ENCODE results near the gene PLEKHF1. TPM values are rescaled to one million over a fixed set of nuclear protein-coding genes. Genes with fewer than 3 reads are reported as not detected.

PLEKHF1 gene
- total and polyA plus RNA-seq, 2 of the 8 experiments (the other 6 are each of a cell fraction or from before 2014, with no cell fraction given): 11.1 to 18.4 TPM

DNA sequence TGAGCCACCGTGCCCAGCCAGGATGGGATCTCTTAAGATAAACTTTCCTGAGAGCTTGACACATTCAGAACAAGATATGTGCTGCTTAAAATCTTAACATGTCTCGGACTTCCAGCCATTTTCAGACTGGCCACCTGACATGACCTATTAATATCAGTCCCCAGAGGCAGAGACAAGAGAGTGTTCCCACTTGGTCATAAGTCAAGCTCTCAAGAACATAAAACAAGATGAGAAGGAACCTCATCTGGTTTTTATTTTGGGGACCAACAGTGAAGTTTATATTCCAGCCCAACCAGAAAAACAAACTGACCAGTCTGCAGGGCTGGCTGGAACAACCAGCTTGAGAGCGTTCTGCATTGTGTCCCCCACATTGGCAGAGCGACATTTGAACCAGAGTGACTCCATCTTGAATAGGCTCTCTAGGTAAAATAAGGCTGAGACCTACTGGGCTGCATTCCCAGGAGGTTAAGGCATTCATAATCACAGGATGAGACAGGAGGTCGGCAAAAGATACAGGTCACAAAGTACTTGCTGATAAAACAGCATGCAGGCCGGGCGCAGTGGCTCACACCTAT, 21.8 kb upstream of the PLEKHF1 start:
- H3K56ac ChIP-seq (replicated peaks; ENCODE audit: insufficient read length, low read depth, low read length): no peak overlapping the region
- H2AK5ac ChIP-seq (ENCODE audit: low read depth, low read length): no peak overlapping the region
- H2BK15ac ChIP-seq (ENCODE audit: low read length): no peak overlapping the region
- H2BK120ac ChIP-seq (replicated peaks; ENCODE audit: low read depth, low read length): no peak overlapping the region
- H3K4me2 ChIP-seq (ENCODE audit: insufficient read depth in 1 of 2, low read depth in 2 of 2, low read length in 2 of 2): no peak overlapping the region
- no peaks in the 10 kb centered on the region for H3K79me2 ChIP-seq (ENCODE audit: control insufficient read depth in 1 of 2, insufficient read depth in 2 of 2, low read length in 2 of 2)
- H3K27ac ChIP-seq (ENCODE audit: low read depth, low read length): no peak overlapping the region
- H3K14ac ChIP-seq (ENCODE audit: insufficient read length): no peak overlapping the region
- peaks cover 3 to 12% (median 6%) of the 10 kb centered on the region in 4 experiments; a peak in 6 of 7 replicates for H3K4me1 ChIP-seq (replicated peaks in 1 of 4; ENCODE audit: control insufficient read depth in 3 of 4, insufficient read depth in 4 of 4, low read length in 3 of 4)
- H2BK12ac ChIP-seq (ENCODE audit: low read depth, low read length): no peak overlapping the region
- H3K23me2 ChIP-seq (ENCODE audit: low read depth, low read length): no peaks in the 10 kb centered on the region
- H3K4ac ChIP-seq (replicated peaks; ENCODE audit: insufficient read length, low read depth, low read length): no peak overlapping the region
- H4K5ac ChIP-seq (ENCODE audit: insufficient read length, low read depth, low read length): no peak overlapping the region
- CTCF ChIA-PET (ENCODE audit: partially characterized antibody): interaction anchor here (0.8 to 1.2 kb wide), 3 partner anchors 18 to 33 kb away, joined by 3 read pairs; no protein-coding TSS in a partner anchor
- POLR2A ChIA-PET (ENCODE audit: partially characterized antibody): no interaction called here
- 92% methylated on average over 7 of the region's 7 CpGs; no CpG with 5 or more reads in 1 of the 2 experiments for WGBS, 2 experiments (ENCODE audit: extremely low coverage in 1 of 2, insufficient coverage in 1 of 2, insufficient read length in 1 of 2, insufficient replicate concordance in 2 of 2, low coverage in 1 of 2, low lambda C conversion rate in 2 of 2, missing lambda C conversion rate in 1 of 2)
- H4K91ac ChIP-seq (replicated peaks; ENCODE audit: insufficient read length, low read length): no peak overlapping the region
- no peak overlapping the region for H2AFZ ChIP-seq (ENCODE audit: low read length)
- FAIRE-seq (no peak), DNase-seq (ENCODE audit: low read depth in 1 of 2, low spot score in 2 of 2) (no peak)
- H3K4me3 ChIP-seq (ENCODE audit: extremely low read depth in 1 of 4, insufficient read depth in 2 of 4, low read depth in 3 of 4, low read length in 4 of 4): no peak overlapping the region
- no peak overlapping the region for H4K8ac ChIP-seq (ENCODE audit: extremely low read depth, insufficient read depth, low read length)
- H3K36me3 ChIP-seq (ENCODE audit: control insufficient read depth in 2 of 4, insufficient read depth in 4 of 4, low read length in 3 of 4): no peaks in the 10 kb centered on the region
- H3K27me3 ChIP-seq (replicated peaks in 1 of 4; ENCODE audit: control insufficient read depth in 3 of 4, extremely low read depth in 1 of 4, insufficient read depth in 3 of 4, low read length in 3 of 4): no peaks in the 10 kb centered on the region
- H4K20me1 ChIP-seq (replicated peaks in 1 of 2; ENCODE audit: control insufficient read depth in 1 of 2, insufficient read depth in 2 of 2, low read length in 2 of 2): no peaks in the 10 kb centered on the region
- no peak overlapping the region for H3K9ac ChIP-seq (replicated peaks in 1 of 4; ENCODE audit: extremely low read depth in 1 of 4, low read depth in 3 of 4, low read length in 3 of 4)
- no peak overlapping the region for H3K23ac ChIP-seq (ENCODE audit: insufficient read length)
- H2BK20ac ChIP-seq (ENCODE audit: low read length): no peak overlapping the region
- H2BK5ac ChIP-seq (ENCODE audit: low read depth, low read length): no peak overlapping the region
- H3K18ac ChIP-seq (ENCODE audit: extremely low read depth, low read length): no peak overlapping the region
- no peaks in the 10 kb centered on the region for H3K9me3 ChIP-seq (ENCODE audit: insufficient read depth in 2 of 2, low read depth in 1 of 2, low read length in 1 of 2)
- no peaks in the 10 kb centered on the region for H3K79me1 ChIP-seq (ENCODE audit: low read depth, low read length)
- no peak for TF ChIP-seq JUN (IDR thresholded peaks at IDR 0.05; ENCODE audit: low read depth, low read length)
- TF ChIP-seq SAP30 (IDR thresholded peaks at IDR 0.05; ENCODE audit: insufficient read depth, insufficient replicate concordance, low read length): no peak
- no peak for TF ChIP-seq RXRA (IDR thresholded peaks at IDR 0.05; ENCODE audit: insufficient read depth, low read depth, low read length)
- TF ChIP-seq SP4 (IDR thresholded peaks at IDR 0.05; ENCODE audit: low read length): no peak
- TF ChIP-seq NANOG (IDR thresholded peaks at IDR 0.05; ENCODE audit: insufficient read depth, low read depth, low read length, poor library complexity, severe bottlenecking): no peak
- TF ChIP-seq SP1 (IDR thresholded peaks at IDR 0.05; ENCODE audit: low read depth, low read length): no peak
- no peak for TF ChIP-seq SUZ12 (IDR thresholded peaks at IDR 0.05; ENCODE audit: low read length)
- TF ChIP-seq CHD2 (IDR thresholded peaks at IDR 0.05; ENCODE audit: low read length): no peak
- no peak for TF ChIP-seq CTCF (IDR thresholded peaks at IDR 0.05; ENCODE audit: control extremely low read depth in 1 of 3, insufficient read depth in 1 of 3, low read depth in 1 of 3, low read length in 3 of 3)
- no peak for TF ChIP-seq GTF2F1 (IDR thresholded peaks at IDR 0.05; ENCODE audit: borderline replicate concordance, low read depth, low read length)
- TF ChIP-seq FOSL1 (IDR thresholded peaks at IDR 0.05; ENCODE audit: insufficient read depth, low read depth, low read length): no peak

All from H1 (cell line).